ENCODE measurements around the gene EMC1.
"Not testable (repeated sequence)": the region's sequence is repeated elsewhere in the genome, so short reads cannot be mapped to it uniquely, and the experiment has no call there.

DNA sequence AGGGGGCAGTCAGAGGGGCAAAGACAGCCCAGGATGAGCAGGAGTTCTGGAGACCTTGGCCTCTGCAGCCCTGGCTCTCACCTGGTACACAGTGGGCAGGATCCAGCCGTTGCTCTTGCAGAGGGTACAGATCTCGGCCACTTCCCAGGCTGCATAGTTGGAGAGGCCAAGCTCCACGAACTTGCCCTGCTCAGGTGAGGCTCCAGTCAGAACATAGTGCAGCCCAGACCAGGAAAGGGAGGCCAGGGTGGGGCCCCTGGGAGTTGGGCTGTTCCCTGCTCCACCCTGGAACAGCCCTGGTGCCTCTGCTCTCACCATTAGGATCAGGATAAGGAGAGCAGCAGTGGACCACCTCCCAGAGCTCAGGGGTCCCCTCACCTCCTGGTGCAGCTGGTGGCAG lies 34.5 kb upstream of the EMC1 start:
- TF ChIP-seq, protein P1, sequence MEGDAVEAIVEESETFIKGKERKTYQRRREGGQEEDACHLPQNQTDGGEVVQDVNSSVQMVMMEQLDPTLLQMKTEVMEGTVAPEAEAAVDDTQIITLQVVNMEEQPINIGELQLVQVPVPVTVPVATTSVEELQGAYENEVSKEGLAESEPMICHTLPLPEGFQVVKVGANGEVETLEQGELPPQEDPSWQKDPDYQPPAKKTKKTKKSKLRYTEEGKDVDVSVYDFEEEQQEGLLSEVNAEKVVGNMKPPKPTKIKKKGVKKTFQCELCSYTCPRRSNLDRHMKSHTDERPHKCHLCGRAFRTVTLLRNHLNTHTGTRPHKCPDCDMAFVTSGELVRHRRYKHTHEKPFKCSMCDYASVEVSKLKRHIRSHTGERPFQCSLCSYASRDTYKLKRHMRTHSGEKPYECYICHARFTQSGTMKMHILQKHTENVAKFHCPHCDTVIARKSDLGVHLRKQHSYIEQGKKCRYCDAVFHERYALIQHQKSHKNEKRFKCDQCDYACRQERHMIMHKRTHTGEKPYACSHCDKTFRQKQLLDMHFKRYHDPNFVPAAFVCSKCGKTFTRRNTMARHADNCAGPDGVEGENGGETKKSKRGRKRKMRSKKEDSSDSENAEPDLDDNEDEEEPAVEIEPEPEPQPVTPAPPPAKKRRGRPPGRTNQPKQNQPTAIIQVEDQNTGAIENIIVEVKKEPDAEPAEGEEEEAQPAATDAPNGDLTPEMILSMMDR (conservative IDR thresholded peaks at IDR 0.05): not testable (repeated sequence)
- TF ChIP-seq EZH2 (IDR thresholded peaks at IDR 0.05; ENCODE audit: low read depth): not testable (repeated sequence)
